ENCODE data around the gene MAP9. TPM values are rescaled to one million over a fixed set of nuclear protein-coding genes. Genes with fewer than 3 reads are reported as not detected.

The MAP9 gene
- total RNA-seq, 4 donors from 2014 or later = 6.4 to 30.0 (median 18.2) TPM

DNA sequence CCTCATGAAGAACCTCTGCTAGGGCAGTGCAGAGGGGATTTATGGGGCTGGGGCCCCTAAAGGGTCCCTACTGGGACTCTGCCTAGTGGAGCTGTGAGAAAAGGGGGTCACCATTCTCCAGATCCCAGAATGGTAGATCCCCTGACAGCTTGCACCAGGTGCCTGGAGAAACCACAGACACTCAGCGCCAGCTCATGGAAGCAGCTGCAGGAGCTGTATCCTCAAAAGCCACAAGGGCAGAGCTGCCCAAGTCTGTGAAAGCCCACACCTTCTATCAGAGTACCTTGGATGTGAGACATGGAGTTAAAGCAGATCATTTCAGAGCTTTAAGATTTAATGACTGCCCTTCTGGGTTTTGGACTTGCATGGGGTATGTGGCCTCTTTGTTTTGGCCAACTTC lies 38.6 kb downstream of the MAP9 start:
- Histone ChIP-seq H3K9me3 (no peaks in the 10 kb centered on the region), H3K27me3 (no peaks in the 10 kb centered on the region), H3K27ac (no peak overlapping the region), H3K4me1 (no peaks in the 10 kb centered on the region), H3K4me3 (no peak overlapping the region), H3K36me3 (no peaks in the 10 kb centered on the region)
- intact Hi-C loops (cut with DNase I; ENCODE audit: low total_unique reads) = loop anchor here (10.0 kb wide), 1 partner anchor 927 kb away; no protein-coding TSS in a partner anchor
- no peak for TF ChIP-seq POLR2A (IDR thresholded peaks at IDR 0.05)
- TF ChIP-seq, protein P1, sequence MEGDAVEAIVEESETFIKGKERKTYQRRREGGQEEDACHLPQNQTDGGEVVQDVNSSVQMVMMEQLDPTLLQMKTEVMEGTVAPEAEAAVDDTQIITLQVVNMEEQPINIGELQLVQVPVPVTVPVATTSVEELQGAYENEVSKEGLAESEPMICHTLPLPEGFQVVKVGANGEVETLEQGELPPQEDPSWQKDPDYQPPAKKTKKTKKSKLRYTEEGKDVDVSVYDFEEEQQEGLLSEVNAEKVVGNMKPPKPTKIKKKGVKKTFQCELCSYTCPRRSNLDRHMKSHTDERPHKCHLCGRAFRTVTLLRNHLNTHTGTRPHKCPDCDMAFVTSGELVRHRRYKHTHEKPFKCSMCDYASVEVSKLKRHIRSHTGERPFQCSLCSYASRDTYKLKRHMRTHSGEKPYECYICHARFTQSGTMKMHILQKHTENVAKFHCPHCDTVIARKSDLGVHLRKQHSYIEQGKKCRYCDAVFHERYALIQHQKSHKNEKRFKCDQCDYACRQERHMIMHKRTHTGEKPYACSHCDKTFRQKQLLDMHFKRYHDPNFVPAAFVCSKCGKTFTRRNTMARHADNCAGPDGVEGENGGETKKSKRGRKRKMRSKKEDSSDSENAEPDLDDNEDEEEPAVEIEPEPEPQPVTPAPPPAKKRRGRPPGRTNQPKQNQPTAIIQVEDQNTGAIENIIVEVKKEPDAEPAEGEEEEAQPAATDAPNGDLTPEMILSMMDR (IDR thresholded peaks at IDR 0.05) = no peak
- no peak for DNase-seq

- H3K9me3 ChIP-seq = no peaks in the 10 kb centered on the region
- H3K4me3 ChIP-seq = no peak overlapping the region
- no peak for TF ChIP-seq POLR2A (IDR thresholded peaks at IDR 0.05)
- TF ChIP-seq, protein P1 (IDR thresholded peaks at IDR 0.05) = no peak
- no peaks in the 10 kb centered on the region for H3K36me3 ChIP-seq
- H3K27me3 ChIP-seq = no peaks in the 10 kb centered on the region
- DNase-seq = no peak
- H3K27ac ChIP-seq = no peak overlapping the region
- H3K4me1 ChIP-seq = no peaks in the 10 kb centered on the region
- intact Hi-C loops (cut with DNase I; ENCODE audit: low total_unique reads) = loop anchor here (10.0 kb wide), 1 partner anchor 929 kb away; no protein-coding TSS in a partner anchor
Observed at GRCh38 chr4:155336242-155336641, 40.5 kb downstream of the MAP9 start.

DNA sequence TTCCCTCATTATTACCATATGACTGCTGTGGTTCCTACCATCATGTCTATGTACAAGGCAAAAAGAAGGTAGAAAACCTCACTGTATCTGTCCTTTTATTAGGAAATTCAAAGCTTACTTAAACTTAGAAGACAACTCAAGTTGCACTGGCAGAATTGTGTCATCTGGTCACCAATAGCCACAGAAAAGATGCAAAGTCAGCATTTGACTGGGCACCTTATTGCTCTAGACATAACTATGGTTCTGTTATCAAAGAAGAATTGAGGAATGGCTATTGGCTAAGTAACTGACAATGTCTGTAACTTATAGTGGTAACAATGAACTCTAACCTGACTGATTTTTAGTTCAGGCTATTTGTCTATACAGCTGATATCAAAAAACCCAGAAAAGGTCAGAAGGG lies 45.3 kb downstream of the MAP9 start:
- no peaks in the 10 kb centered on the region for H3K4me1 ChIP-seq
- intact Hi-C loops (cut with DNase I; ENCODE audit: low total_unique reads) = loop anchor here (10.0 kb wide), 1 partner anchor 933 kb away; no protein-coding TSS in a partner anchor
- no peaks in the 10 kb centered on the region for H3K36me3 ChIP-seq
- no peaks in the 10 kb centered on the region for H3K9me3 ChIP-seq
- no peak overlapping the region for H3K4me3 ChIP-seq
- DNase-seq = no peak
- no peaks in the 10 kb centered on the region for H3K27me3 ChIP-seq
- TF ChIP-seq, protein P1 (IDR thresholded peaks at IDR 0.05) = no peak
- no peak for TF ChIP-seq POLR2A (IDR thresholded peaks at IDR 0.05)
- H3K27ac ChIP-seq = no peak overlapping the region

GRCh38 chr4:155322782-155323181 lies 54.0 kb downstream of the MAP9 start:
- Histone ChIP-seq H3K27me3 (no peaks in the 10 kb centered on the region), H3K27ac (no peak overlapping the region), H3K4me3 (no peak overlapping the region), H3K36me3 (no peaks in the 10 kb centered on the region), H3K4me1 (no peaks in the 10 kb centered on the region), H3K9me3 (no peaks in the 10 kb centered on the region)
- DNase-seq = no peak
- intact Hi-C loops (cut with DNase I; ENCODE audit: low total_unique reads) = no loop called here
- TF ChIP-seq, protein P1 (IDR thresholded peaks at IDR 0.05) = no peak
- no peak for TF ChIP-seq POLR2A (IDR thresholded peaks at IDR 0.05)

DNA sequence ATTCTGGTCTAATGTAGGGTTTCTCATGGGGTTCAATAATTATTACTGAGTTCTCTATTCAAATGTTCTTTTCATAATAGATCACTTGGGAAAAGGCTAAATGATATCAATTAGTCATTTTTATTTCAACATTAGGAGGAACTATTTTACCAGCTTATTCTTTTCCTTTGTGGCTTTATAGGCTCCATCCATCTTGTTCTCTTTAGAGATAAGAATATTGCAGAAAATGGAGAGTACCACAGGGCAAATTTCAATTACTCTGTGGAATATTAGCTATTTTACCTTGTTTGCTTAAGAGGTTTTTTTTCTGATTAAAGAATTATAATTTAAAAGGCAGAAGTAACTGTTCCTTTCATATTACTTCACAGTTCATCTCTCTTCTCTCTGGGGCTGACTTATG lies 55.8 kb downstream of the MAP9 start:
- Histone ChIP-seq H3K4me3 (no peak overlapping the region), H3K4me1 (no peaks in the 10 kb centered on the region), H3K36me3 (no peaks in the 10 kb centered on the region), H3K27me3 (no peaks in the 10 kb centered on the region), H3K9me3 (no peaks in the 10 kb centered on the region), H3K27ac (no peak overlapping the region)
- TF ChIP-seq, protein P1 (IDR thresholded peaks at IDR 0.05) = no peak
- TF ChIP-seq POLR2A (IDR thresholded peaks at IDR 0.05) = no peak
- DNase-seq = no peak
- intact Hi-C loops (cut with DNase I; ENCODE audit: low total_unique reads) = no loop called here
